GM18873 (cell line): ENCODE results near the gene CACNA2D1.
A peak's percentile ranks its signal among the peaks of the same experiment; 100 is the strongest.

ENCODE experiments used
- ATAC-seq: cut with Tn5 transposase; IDR thresholded peaks from one replicate; pipeline ENCODE4 v1.9.1; 2021; ENCODE audit warnings: mild to moderate bottlenecking, moderate library complexity, moderate number of reproducible peaks; ENCODE audit not compliant: unreplicated experiment, low FRiP score

Gene CACNA2D1

DNA sequence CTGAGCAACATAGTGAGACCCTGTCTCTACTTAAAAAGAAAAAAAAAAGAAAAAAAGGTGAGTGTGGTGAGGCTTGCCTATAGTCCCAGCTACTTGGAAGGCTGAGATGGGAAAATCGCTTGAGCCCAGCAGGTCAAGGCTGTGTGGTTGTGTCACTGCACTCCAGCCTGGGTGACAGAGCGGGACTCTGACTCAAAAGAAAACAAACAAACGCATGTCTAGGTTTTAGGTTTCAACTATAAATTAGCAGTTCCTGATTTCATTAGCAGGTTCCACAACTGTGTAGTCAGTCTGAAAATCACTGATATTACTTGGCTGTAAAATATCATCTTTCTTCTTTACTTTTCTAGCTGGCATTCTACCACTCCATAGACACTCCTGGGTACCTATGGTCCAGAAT is 518.0 kb downstream of the CACNA2D1 start:
- ATAC-seq: peak; percentile 70

DNA sequence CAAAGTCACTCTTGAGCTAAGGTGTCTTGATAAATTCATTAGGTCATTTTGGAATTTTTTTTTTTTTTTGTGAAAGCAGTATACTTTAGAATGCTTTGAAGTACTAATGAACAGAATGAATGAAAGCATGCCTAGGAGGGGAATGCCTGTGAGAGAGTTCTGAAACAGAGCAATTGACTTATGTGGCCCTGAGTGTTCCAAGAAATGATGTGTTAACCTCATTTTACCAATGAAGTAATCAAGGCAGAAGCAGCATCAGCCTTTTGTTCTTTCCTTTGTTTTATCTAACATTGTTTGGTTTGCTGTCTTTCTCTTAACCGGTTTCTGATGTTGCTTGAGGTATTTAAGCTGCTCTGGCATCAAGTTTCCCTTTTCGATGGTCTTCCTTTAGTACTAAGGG is 519.1 kb downstream of the CACNA2D1 start:
- ATAC-seq: no peak

DNA sequence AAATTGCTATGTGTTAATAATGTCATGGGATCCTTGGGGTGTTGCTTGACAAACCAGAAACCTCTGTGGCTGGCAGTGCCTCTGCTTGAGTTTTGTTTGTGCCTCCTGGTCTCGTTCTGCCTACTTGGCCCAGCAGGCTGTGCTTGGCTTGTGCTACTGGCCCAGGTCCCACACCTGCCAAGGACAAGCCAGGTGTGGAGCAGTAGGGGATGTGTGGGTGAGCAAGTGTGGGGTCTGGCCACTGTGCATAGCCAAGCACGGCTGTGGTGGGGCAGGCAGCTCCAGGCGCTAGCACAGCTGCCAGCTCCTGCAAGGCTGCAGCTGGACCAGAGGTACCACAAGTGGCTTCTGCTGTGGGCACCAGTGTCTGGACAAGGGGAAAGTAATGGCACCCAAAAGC is 524.1 kb downstream of the CACNA2D1 start:
- no peak for ATAC-seq

DNA sequence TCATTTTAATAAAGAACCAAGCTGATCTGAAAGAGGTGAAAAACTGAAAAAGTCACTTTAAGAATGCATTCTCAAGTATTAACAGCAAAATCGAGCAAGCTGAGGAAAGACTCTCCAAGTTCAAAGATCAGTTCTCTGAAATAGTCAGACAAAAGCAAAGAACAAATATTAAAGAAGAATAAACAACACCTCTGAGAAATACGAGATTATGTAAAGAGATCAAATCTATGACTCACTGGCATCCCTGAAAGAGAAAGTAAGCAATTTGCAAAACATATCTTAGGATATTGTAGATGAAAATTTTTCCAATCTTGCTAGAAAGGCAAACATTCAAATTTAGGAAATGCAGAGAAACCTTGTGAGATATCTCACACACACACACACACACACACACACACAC is 535.4 kb downstream of the CACNA2D1 start:
- no peak for ATAC-seq

DNA sequence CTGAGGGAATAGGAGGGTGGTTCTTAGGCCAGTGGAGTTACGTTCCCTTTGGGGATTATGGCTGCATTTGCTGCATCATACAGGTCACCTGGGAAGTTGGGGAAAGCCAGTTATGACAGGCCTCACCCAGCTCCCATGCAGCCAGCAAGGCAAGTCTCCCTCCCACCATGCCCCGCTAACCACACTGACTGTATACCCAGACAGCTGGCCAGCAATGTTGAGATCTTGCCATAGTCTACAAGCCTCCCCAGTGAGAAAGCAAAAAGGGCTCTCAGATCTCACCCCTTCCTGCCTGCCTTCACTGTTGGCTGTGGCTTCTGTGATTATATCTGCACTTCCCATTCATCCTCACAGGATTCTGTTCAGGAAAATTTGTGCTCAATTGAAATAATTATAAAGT is 540.5 kb downstream of the CACNA2D1 start:
- ATAC-seq: no peak

DNA sequence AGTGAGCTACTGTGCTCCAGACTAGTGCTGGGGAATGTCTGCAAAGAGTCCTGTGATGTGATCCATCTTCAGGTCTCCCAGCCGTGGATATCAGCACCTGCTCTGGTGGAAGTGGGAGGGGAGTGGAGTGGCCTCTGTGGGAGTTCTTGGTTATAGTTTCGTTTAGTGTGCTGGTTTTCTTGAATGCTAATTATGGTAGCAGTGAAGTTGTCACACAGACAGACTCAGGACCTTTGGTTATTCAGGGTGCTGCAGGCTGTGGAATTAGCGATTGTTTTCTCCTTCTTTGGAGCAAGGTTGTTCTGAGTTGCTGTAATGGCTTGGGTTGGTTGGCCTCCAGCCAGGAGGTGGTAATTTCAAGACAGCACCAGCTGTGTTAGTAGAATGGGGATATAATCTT is 541.0 kb downstream of the CACNA2D1 start:
- ATAC-seq: no peak
